ENCODE results near the gene EPG5. TPM values are rescaled to one million over a fixed set of nuclear protein-coding genes. Genes with fewer than 3 reads are reported as not detected.

The EPG5 gene
- total RNA-seq, 2 experiments from 2014 or later = 4.8 to 8.7 TPM

- BruUV-seq (replicated peaks) = no TSS peak
- ChIA-PET POLR2A (interaction anchor here (0.6 to 0.8 kb wide), 3 partner anchors 39 to 307 kb away, joined by 3 to 4 read pairs (median 3); no protein-coding TSS in a partner anchor), CTCF (ENCODE audit: unreplicated experiment) (no interaction called here)
- Histone ChIP-seq H3K4me1 (ENCODE audit: insufficient read depth, low read length, poor library complexity, severe bottlenecking) (no peaks in the 10 kb centered on the region), H3K4me3 (ENCODE audit: low read depth, low read length, poor library complexity, severe bottlenecking) (no peak overlapping the region), H3K9me2 (ENCODE audit: insufficient read depth, low read length) (no peaks in the 10 kb centered on the region), H4K20me1 (ENCODE audit: insufficient read depth, low read length) (no peaks in the 10 kb centered on the region), H3K27ac (ENCODE audit: low read depth, low read length, poor library complexity, severe bottlenecking) (no peak overlapping the region), H2AFZ (ENCODE audit: low read length) (no peak overlapping the region), H3K36me3 (ENCODE audit: insufficient read depth, low read length) (no peaks in the 10 kb centered on the region), H3K9me3 (ENCODE audit: low read length) (no peaks in the 10 kb centered on the region), H3K79me2 (ENCODE audit: insufficient read depth, low read depth, low read length) (no peaks in the 10 kb centered on the region), H3K4me2 (ENCODE audit: low read length) (no peak overlapping the region)
- TF ChIP-seq EZH2phosphoT487 (IDR thresholded peaks at IDR 0.05; ENCODE audit: borderline replicate concordance, low read depth, low read length) (no peak), CTCF (conservative IDR thresholded peaks at IDR 0.05; ENCODE audit: low read length) (no peak)
- intact Hi-C loops (cut with micrococcal nuclease; ENCODE audit: unreplicated experiment) = no loop called here
- DNase-seq (ENCODE audit: low spot score) = no peak
Observed at GRCh38 chr18:45801416-45802004, 165.6 kb downstream of the EPG5 start.

Small RNAs within 50 kb of the gene (small RNA-seq; reads per million reads assigned to genes)
- gene RN7SKP26 = not detected

Other genes starting within 250 kb of the EPG5 start
- gene SLC14A1, start 243.1 kb downstream of the EPG5 start, total RNA-seq (2014; rRNA removed; shearing (Covaris generic)) = 0.06 TPM in 1 of 2 replicates, not detected in the other
- gene SLC14A1, start 243.1 kb downstream of the EPG5 start, total RNA-seq (2022) = not detected in 2 replicates
- not detected in 2 replicates for gene SIGLEC15, start 141.7 kb downstream of the EPG5 start, total RNA-seq (2014; rRNA removed; shearing (Covaris generic))
- not detected in 2 replicates for gene SIGLEC15, start 141.7 kb downstream of the EPG5 start, total RNA-seq (2022)
- 0.15 TPM in 1 of 2 replicates, not detected in the other for gene PSTPIP2, start 104.9 kb upstream of the EPG5 start, total RNA-seq (2014; rRNA removed; shearing (Covaris generic))
- gene PSTPIP2, start 104.9 kb upstream of the EPG5 start, total RNA-seq (2022) = 0.11 TPM in 1 of 2 replicates, not detected in the other
- gene ATP5F1A, start 131.0 kb upstream of the EPG5 start, total RNA-seq (2014; rRNA removed; shearing (Covaris generic)) = 208 and 218 TPM in 2 replicates
- 274 and 284 TPM in 2 replicates for gene ATP5F1A, start 131.0 kb upstream of the EPG5 start, total RNA-seq (2022)
- gene HAUS1, start 137.1 kb upstream of the EPG5 start, total RNA-seq (2014; rRNA removed; shearing (Covaris generic)) = 24.8 and 26.4 TPM in 2 replicates
- 36.5 and 38.4 TPM in 2 replicates for gene HAUS1, start 137.1 kb upstream of the EPG5 start, total RNA-seq (2022)